SH-SY5Y (cell line): ENCODE measurements around the gene GRM8.

ENCODE experiments used
- GATA2 ChIP-seq: IDR thresholded peaks from 2 replicates; pipeline ENCODE4 v1.6.1; 2011; ENCODE audit warnings: mild to moderate bottlenecking, low read depth, low read length
- GATA3 ChIP-seq: IDR thresholded peaks from 2 replicates; pipeline ENCODE4 v1.6.1; 2011; ENCODE audit warnings: low read depth, mild to moderate bottlenecking, low read length, moderate library complexity

- no peak for TF ChIP-seq GATA2
- TF ChIP-seq GATA3, result no peak
Observed at GRCh38 chr7:127233630-127234029, 19.1 kb downstream of the GRM8 start.
